Limb (tissue), 2 donors: Measurements from ENCODE around the gene MOV10.

Source experiments
- DNase-seq, 2 donors: peaks; one replicate each; pipeline ENCODE4 v3.0.0-alpha.2; 2016; ENCODE audit errors: extremely low spot score in 2 of 2

MOV10 gene

DNA sequence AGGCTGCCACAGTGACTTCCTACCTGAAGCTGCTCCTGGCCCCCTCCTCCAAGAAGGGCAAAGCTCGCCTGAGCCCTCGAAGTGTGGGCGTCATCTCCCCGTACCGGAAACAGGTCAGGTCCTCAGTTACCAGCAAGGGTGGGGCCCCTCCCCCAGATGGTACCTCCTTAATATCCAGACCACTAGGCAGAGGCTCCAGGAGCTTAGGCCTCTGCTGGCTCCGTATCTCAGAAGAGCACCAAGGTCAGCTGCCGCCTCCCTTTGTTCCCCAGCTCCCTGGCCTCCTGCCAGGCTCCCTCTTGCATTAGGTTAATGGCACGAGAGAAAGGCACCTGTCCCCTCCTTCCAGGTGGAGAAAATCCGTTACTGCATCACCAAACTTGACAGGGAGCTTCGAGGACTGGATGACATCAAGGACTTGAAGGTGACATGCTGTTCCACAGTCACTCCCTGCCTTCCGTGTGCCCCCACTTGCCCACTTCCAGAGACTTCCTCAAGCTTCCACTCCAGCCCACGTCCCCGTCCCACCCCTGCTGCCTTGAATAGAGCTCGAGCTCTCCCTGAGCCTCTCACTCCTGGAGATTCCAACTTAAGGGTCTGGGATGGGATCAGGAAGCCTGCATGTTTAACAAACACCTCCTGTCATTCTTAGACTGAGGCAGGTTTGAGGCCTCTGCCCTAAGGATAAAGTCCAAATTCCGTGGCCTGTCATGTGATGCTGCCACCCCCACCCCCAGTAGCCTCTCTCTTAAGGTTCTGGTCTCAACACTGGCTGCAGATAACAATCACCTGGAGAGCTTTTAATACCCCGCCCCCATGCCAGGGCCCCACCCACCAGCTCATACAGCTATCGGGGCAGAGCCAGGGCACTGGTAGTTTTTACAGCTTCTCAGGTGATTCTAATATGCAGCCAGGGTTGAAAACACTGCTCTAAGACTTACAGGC is 24.2 kb downstream of the MOV10 start:
- DNase-seq: peak in 1 of 2 donors; percentile 26

DNA sequence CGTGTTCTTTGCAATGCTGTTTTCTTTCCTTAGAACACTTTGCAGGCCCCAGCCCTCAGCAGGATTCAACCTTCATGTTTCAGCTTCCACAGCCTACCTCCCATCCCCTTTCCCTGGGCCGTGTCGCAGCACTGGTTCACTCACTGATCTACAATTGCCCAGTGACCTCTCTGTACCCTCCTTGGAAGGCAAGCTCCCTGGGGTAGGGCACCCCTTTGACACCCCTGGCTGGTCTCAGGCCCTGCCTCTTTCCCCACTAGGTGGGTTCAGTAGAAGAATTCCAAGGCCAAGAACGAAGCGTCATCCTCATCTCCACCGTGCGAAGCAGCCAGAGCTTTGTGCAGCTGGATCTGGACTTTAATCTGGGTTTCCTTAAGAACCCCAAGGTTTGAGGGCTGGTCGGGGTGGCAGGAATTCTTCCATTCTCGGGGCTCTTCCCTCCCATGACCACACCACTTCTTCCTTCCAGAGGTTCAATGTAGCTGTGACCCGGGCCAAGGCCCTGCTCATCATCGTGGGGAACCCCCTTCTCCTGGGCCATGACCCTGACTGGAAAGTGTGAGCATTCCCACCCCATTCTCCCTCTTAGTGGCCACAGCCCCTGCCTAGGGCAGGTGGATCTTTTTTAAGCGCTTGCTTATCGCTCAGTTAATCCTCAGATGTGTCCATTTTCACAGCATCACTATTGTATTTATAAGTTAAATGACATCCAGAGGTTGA is 25.1 kb downstream of the MOV10 start:
- DNase-seq: peak in 1 of 2 donors; percentile 21

DNA sequence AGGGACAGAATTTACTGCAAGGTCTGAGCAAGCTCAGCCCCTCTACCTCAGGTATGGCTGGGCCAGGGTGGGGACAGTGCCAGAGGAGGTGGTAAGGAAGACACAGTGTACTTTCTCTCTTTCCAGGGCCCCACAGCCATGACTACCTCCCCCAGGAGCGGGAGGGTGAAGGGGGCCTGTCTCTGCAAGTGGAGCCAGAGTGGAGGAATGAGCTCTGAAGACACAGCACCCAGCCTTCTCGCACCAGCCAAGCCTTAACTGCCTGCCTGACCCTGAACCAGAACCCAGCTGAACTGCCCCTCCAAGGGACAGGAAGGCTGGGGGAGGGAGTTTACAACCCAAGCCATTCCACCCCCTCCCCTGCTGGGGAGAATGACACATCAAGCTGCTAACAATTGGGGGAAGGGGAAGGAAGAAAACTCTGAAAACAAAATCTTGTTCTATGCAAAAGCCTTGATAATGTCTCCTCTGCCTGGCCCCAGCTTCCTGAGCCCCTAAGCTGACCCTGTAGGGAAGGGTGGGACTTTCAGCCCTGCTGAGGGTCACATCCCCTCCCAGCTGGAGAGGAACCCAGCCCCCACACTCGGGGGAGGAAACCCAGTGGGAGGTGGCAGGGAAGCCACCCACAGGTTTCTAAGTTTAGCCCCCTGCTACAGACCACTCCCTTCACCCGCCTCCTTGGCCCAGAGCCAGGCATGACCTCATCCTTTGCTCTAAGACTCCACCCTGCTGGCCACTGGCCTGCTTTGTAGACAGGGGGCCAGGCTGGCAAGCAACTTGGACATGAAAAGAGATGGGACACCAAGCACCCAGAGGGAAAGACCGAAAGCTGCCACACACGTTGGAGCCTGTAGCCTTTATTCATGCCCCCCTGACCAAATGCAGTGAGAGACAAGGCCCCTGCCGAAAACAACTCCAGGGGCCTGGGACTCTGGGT is 26.1 kb downstream of the MOV10 start:
- DNase-seq: peak; percentile 90 to 95

DNA sequence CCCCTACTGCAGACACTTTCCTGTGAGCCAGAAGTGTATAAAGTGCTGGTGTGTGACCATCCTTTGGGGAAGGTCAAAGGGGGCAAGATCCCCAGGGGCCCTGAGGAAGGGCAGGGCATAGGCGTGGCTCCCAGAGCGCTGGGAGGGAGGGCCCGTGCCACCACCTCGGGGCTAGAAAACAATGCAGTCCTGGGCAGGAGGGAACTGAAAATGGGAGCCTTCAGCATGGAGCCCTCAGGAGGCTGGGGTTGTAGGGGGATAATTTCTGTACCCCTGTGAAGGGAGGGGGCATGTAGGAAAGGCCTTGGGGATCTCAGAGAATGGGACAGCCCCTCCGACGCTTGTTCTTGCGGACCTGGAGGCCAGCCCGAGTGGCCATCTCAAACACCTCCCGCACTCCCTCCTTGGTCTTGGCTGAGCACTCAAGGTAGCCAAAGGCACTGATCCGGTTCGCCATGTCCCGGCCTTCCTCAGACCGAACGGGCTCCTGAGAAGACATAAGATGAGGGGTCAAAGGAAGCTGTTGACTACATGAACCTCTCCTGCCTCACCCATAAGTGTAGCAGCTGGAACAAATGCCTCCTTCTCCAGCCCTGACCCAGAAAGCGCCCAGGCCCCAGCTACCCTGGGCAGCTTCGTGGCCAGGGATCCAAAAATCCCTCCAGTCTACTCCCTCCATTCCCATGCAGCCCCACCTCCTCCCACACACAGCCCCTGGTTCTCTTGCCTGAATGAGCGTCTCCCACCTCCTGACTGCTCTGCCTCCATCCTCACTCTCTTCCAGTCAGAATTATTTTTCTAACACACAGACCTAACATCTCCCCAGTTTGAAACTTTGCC is 27.0 kb downstream of the MOV10 start:
- peak in 1 of 2 donors; percentile 24 for DNase-seq

DNA sequence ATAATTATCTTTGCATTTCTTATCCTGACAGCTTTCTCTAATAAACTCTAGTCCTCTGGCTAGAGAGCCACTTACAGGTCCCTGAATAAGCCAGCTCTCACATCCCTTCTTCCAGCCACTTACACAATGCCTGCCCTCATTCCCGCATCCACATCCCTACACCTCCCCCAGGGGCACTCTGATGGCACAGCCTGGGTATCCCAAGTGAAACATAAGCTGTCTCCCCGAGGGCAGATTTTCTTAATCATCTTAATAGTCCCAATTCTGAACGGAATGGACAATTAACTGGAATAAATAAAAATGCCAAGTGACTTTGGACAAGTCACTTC is 27.6 kb downstream of the MOV10 start:
- no peak for DNase-seq

DNA sequence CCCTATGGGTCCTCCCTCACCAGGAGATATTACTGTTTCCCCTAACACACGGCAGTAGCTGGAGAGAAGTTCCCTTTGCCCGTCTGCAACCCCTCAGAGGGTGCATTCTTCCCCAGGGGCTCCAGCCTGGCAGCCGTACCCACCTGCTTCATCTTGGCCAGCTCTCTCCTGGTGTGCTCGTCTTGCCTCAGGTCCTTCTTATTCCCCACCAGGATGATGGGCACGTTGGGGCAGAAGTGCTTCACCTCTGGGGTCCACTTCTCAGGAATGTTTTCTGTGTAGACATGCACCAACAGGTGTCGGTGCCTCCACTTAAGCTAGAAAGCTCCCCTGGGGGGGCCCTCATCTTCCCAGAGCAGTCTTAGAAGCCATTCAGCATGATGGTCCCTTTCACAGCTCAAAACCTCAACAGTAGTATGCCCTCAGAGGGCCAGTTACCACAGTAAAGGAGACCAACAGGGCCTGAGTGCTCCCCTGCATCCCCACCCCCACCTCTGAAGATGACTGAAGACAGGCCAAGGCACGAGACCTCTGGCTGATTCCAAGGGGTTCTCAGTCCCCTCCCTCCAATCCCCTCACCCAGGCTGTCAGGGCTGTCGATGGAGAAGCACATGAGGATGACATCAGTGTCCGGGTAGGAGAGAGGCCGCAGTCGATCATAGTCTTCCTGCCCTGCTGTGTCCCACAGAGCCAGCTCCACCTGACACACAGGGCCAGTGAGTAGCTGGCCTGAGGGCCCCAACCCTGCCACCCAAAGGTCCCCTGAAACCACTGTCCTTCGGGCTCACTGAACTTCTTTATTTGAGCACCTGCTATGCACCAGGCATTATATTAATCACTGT is 28.2 kb downstream of the MOV10 start:
- no peak for DNase-seq

DNA sequence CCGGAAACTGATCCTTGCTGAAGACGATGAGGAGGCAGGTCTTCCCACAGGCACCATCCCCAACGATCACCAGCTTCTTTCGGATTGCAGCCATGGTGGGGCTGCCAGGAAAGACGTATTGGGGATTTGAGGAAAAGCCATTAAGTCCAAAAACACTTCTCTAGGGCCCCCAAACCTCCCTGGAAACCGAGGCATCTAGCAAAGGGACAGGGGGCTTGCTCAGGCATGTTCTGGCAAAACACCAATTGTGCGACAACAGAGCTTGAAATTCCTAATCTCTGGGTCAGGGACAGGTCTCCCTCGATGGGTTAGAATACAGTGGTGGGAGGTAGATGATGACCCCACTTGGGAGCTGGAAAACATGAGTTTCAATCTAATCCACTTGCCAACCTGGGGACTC is 29.2 kb downstream of the MOV10 start:
- no peak for DNase-seq

DNA sequence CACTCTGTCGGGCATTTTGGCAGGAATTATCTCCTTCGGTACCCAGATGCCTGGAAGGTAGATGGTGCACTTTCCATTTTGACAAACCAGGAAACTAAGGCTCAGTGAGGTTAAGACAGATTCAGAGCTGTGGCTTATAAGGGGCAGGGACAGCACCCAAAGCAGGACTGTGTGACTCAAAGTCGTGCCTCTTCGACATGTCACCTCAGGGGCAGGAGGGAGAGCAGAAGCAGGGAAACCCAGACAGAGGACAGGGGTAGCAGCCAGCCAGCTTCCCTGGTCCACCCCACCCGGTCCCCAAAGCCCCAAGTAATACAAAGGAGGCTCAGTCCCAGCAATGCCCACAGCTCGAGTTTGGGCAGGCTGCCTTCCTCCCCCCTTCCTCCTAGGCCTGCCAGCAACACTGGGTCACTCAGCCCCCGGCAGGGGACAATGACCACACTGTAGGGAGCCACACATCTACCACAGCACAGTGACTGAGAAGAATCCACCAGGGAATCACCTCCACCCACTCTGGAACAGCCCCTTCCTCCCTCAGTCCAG is 30.0 kb downstream of the MOV10 start:
- DNase-seq: no peak

DNA sequence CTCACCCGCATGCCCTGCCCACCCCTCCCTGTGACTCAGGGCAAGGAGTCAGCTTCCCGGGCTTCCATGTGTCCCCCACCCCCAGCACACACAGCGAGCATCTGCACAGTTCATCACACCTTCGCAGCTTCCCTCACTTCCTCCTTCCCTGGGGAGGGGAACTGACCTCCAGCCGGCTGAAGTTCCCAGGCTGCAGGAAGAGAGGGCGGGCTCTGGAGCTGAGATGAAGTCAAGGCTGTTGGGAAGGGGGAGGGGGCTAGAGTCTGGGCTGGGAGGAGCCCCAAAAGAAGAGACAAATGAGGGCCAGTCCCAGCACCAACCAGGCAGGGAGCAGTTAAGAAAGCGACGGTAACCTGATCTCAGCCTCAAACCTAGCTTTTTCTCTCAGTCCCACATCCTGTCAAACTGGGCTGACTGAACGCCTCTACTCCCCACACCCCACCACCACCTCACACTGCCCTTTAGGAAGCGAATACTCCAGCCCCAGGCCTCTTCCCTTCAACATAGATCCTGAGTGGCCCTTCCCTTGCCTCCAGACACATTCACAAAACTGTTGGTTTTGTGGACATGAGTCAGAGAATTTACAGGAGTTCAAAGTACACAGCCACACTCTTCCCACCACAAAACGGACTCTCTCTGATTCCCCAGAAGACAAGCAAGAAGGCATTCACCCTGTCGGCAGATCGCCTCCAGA is 30.6 kb downstream of the MOV10 start:
- DNase-seq: peak; percentile 86 to 93

DNA sequence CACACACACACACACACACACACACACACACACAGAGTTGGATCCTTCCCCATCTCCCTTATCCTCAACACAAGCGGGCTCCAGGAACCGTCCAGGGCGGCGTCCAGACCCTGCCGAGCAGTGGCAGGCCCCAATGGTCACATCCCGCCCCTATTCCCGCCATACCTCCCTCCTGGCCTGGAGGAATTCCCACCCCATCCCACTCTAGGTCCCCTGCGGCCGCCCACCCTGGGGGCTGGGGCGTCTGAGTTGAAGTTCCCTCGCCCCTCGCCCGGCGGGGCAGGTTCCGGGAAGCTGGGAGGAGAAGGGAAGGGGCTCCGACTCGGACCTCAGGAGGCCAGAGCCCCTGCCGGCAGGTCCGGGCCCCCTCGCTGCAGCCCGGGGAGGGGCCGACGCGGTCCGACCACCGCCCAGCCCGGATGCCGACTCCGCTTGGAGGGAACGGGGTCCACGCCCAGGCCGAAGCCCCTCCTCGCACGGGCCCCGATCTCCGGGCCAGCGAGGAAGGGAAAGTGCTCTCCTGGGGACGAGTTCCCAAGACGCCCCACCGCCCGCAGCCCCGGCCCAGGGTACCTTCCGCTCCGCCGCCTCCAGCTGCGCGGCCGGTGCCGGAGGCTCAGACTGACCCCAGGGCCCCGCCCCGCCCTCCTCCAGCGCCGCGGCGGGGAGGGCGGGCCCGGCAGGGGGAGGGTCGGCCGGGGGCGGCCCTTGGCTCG is 32.2 kb downstream of the MOV10 start, which contains the start of gene RHOC:
Gene RHOC (minus strand): TSS at position 623 of the 716 bp plus-strand sequence. CDS start 3,328 bp downstream, outside the sequence.
- DNase-seq: peak; percentile 68 to 85

DNA sequence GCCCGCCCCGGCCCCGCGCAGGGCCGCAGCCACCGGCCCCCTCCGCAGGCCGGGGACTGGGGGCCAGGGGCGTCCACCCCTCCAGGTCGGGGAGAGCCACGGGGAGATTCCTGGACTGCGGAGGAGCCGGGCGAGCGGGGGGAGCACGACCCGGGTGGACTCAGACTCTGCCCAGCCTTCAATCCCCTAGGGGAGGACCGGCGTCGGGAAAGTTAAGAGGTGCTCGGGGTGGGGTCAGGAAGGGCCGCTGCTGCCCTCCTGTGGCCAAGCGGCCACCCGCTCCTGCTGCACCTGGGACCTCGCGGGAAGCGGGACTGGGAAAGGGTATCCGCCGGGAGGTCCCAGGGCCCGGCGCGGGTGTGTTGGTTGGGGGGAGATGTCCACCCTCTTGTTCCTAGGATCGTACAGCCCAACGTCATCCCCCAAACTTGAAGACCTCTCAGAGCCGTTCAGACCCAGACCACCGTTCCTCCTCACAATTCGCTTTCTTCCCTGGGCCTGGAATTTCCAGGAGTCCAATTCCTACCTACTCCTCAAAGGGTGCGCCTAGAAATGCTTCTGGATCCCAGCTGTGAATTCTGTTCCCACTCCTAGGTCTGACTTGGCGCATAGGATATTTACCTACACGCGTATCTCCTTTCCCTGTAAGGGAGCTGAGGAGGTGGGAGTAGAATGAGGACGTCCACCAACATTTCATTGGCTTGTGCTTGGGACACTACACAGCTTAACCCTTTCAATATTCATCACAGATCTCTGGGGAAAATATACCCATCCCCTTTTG is 33.0 kb downstream of the MOV10 start:
- peak; percentile 75 to 91 for DNase-seq

DNA sequence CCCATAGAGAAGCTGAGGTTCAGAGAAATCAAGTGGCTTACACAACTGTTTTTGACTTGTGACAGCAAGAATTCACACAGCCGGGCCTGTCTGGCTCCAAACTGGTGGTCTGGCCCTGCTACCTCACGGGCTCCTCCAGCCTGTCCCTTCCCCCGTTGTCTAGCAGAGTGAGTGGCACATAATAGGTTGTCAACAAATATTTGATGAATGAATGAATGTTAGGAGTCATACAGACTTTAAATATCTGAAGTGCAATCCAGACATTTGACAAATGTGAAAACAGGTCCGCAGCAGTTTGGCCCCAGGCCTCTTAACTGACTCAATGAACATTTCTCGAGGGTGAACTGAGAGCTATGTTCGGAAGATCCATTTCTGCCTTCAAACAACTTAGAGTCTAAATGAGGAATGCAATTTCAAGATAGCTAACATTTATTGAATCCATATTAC is 33.6 kb downstream of the MOV10 start:
- no peak for DNase-seq

DNA sequence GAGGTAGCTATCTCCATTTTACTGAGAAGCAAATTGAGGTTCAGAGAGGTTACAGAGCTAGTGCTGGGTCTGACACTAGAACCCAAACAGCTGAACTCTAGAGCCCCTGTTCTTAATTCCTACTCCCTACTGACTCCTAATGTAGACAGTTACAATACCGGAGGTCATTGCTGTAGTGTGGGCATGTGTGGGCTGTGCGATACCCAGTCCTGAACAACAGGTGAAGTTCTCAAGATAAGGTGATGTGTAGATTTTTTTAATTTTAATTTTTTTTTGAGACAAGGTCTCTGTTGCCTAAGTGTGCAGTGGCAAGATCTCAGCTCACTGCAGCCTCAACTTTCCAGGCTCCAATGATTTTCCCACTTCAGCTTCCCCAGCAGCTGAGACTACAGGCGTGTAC is 34.0 kb downstream of the MOV10 start:
- DNase-seq: no peak

DNA sequence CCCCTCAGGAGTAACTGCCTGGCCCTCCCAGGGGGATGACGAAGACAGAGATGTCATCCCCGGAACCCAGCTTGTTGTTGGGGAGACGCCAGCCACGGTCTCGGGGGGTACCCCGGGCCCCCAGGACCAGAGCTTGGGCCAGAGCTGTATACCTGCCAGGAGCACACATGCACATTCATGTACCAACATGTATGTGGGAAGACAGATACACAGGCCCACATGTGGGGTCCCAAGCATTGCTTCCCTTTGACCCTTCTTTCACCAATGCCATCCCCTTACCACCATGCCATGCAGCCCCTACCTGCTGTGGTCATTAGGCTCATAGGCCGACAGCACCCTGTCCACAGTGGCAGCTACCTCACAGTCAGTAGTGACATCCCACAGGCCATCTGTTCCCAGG is 35.7 kb downstream of the MOV10 start:
- no peak for DNase-seq

DNA sequence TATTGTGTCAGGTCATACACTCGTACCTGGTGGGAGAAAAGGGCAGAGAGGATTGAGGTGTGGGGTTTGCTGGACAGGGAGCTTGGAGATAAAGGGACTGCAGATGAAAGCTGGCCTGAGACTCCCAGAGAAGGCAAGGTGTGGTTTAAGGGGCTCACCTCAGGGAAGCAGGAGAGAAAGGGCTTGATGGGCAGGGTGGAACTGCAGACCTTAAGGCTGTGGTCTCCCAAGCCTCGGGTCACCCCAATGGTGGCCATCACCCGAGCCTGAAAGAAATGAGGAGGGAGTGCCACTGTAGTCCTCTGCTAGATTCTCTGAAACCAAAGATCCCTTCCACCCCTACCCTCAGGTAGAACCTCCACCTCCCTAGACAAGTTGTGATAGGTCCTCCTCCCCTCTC is 36.1 kb downstream of the MOV10 start:
- DNase-seq: no peak

DNA sequence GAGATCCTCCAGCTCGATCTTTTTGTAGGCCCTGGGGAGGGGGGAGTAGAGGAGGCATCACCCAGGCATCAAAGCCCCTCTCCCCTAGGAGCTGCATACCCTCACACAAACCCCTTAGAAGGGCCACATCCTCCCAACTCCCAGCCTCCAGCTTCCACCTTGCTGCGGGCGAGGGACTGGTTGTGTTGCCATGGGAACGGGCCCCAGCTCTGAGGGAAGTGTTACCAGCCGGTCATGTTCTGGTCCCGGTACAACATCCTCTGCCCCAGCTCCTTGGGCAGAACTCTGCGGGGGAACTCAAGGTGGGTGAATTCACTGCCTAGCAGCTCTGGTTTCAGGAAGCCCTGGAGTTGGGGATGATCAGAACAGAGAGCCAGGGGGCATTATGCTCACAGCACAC is 36.6 kb downstream of the MOV10 start:
- no peak for DNase-seq

DNA sequence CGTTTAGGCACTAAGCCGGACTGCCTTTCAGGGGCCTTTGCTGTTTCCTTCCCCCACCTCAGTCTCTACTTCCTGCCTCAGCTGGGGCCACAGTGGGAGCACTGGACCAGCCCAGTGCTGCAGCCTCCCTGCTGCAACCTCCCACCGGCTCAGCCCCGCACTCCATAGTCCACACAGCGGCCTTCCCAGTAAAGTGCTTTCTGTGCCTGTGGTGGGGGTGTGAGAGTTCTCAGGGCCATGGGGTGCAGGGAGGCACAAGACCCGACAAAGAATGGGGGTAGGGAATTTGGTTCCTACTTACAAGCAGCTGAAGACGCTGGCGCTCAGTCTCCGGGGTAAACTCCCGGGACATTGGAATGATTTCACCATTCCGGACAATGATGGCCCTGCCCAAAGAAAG is 37.2 kb downstream of the MOV10 start:
- DNase-seq: no peak
